Neural progenitor cell (in vitro differentiated cells): ENCODE results near the gene CAP2.

Experiments used
- CTCF ChIP-seq: fragments of 200-600 bp; sonication (generic); IDR thresholded peaks from 2 replicates; pipeline ENCODE4 v1.5.1; 2017; ENCODE audit warnings: antibody characterized with exemption, mild to moderate bottlenecking
- EZH2 ChIP-seq: fragments of 200-600 bp; sonication (generic); IDR thresholded peaks from 2 replicates; pipeline ENCODE4 v1.6.1; 2017; ENCODE audit warnings: antibody characterized with exemption, mild to moderate bottlenecking, moderate library complexity
- EZH2phosphoT487 ChIP-seq: fragments of 200-600 bp; sonication (generic); IDR thresholded peaks from 2 replicates; pipeline ENCODE4 v1.6.1; 2017; ENCODE audit warnings: antibody characterized with exemption

- TF ChIP-seq EZH2 (no peak), CTCF (no peak), EZH2phosphoT487 (no peak)
Measured at GRCh38 chr6:17358515-17358914, 34.9 kb upstream of the CAP2 start.
